Liver (tissue), 9 donors: Measurements from ENCODE around the gene FTO. TPM values are rescaled to one million over a fixed set of nuclear protein-coding genes. Genes with fewer than 3 reads are reported as not detected.

Source experiments
- DNase-seq: peaks from one replicate; pipeline ENCODE4 v3.0.0-alpha.2; 2017; ENCODE audit warnings: low spot score
- H3K27ac ChIP-seq, 2 donors: one replicate each; pipeline ENCODE4 v1.7.0; 2013; ENCODE audit warnings: inconsistent platforms in 2 of 2, low read length in 2 of 2, control low read depth in 1 of 2, low read depth in 1 of 2, mild to moderate bottlenecking in 1 of 2
- H3K27me3 ChIP-seq, 4 donors: one replicate each; pipeline versions ENCODE4 v1.6.1 to v1.7.0; 2013; ENCODE audit warnings: low read length in 3 of 4, inconsistent platforms in 1 of 4, mild to moderate bottlenecking in 1 of 4, moderate library complexity in 1 of 4; ENCODE audit not compliant: control insufficient read depth in 4 of 4, insufficient read depth in 4 of 4
- H3K36me3 ChIP-seq, 4 donors: one replicate each; pipeline versions ENCODE4 v1.6.1 to v1.7.0; 2013; ENCODE audit warnings: low read length in 3 of 4, mild to moderate bottlenecking in 3 of 4, low read depth in 1 of 4, moderate library complexity in 1 of 4; ENCODE audit not compliant: control insufficient read depth in 4 of 4, insufficient read depth in 3 of 4
- H3K4me1 ChIP-seq, 4 donors: one replicate each; pipeline versions ENCODE4 v1.6.1 to v1.7.0; 2013; ENCODE audit warnings: low read length in 3 of 4, mild to moderate bottlenecking in 3 of 4, moderate library complexity in 1 of 4; ENCODE audit not compliant: control insufficient read depth in 4 of 4, insufficient read depth in 4 of 4
- H3K4me3 ChIP-seq, 3 donors: one replicate each; pipeline versions ENCODE4 v1.6.1 to v1.7.0; 2013; ENCODE audit warnings: low read length in 3 of 3, control low read depth in 1 of 3, low read depth in 1 of 3, mild to moderate bottlenecking in 1 of 3
- H3K9ac ChIP-seq, 2 donors: one replicate each; pipeline ENCODE4 v1.7.0; 2013; ENCODE audit warnings: low read length in 2 of 2, mild to moderate bottlenecking in 2 of 2, moderate library complexity in 2 of 2, control low read depth in 1 of 2, low read depth in 1 of 2
- H3K9me3 ChIP-seq, 4 donors: one replicate each; pipeline versions ENCODE4 v1.6.1 to v1.7.0; 2013; ENCODE audit warnings: low read length in 3 of 4; ENCODE audit not compliant: control insufficient read depth in 4 of 4
- EGR1 ChIP-seq, 2 donors: IDR thresholded peaks; 2 replicates each; pipeline ENCODE4 v1.6.1; 2016 to 2018; ENCODE audit warnings: antibody characterized with exemption in 2 of 2, low read depth in 2 of 2
- FOXA1 ChIP-seq: IDR thresholded peaks from 2 replicates; pipeline ENCODE4 v1.6.1; 2016; ENCODE audit warnings: antibody characterized with exemption
- FOXA2 ChIP-seq: IDR thresholded peaks from 2 replicates; pipeline ENCODE4 v1.6.1; 2016; ENCODE audit warnings: antibody characterized with exemption
- GABPA ChIP-seq, 2 donors: IDR thresholded peaks in 1 of 2; conservative IDR thresholded peaks in 1 of 2; 2 replicates each; pipeline ENCODE4 v1.6.1; 2016; ENCODE audit warnings: antibody characterized with exemption in 2 of 2, mild to moderate bottlenecking in 1 of 2, moderate library complexity in 1 of 2
- HNF4A ChIP-seq, 2 donors: conservative IDR thresholded peaks; 2 replicates each; pipeline ENCODE4 v1.6.1; 2016; ENCODE audit warnings: antibody characterized with exemption in 2 of 2, mild to moderate bottlenecking in 2 of 2
- HNF4G ChIP-seq: IDR thresholded peaks from 2 replicates; pipeline ENCODE4 v1.6.1; 2016; ENCODE audit warnings: antibody characterized with exemption
- JUND ChIP-seq, 2 donors: IDR thresholded peaks; 2 replicates each; pipeline ENCODE4 v1.6.1; 2016; ENCODE audit warnings: antibody characterized with exemption in 2 of 2
- NR2F2 ChIP-seq: IDR thresholded peaks from 2 replicates; pipeline ENCODE4 v1.6.1; 2016; ENCODE audit warnings: antibody characterized with exemption
- RAD21 ChIP-seq, 2 donors: IDR thresholded peaks; 2 replicates each; pipeline ENCODE4 v1.6.1; 2016; ENCODE audit warnings: antibody characterized with exemption in 2 of 2, mild to moderate bottlenecking in 2 of 2
- REST ChIP-seq: IDR thresholded peaks from 2 replicates; pipeline ENCODE4 v1.6.1; 2016; ENCODE audit warnings: antibody characterized with exemption, mild to moderate bottlenecking
- RXRA ChIP-seq, 2 donors: IDR thresholded peaks; 2 replicates each; pipeline ENCODE4 v1.6.1; 2017 to 2018; ENCODE audit warnings: antibody characterized with exemption in 2 of 2, mild to moderate bottlenecking in 1 of 2
- SP1 ChIP-seq: IDR thresholded peaks from 2 replicates; pipeline ENCODE4 v1.6.1; 2018; ENCODE audit warnings: antibody characterized with exemption, mild to moderate bottlenecking
- TAF1 ChIP-seq: conservative IDR thresholded peaks from 2 replicates; pipeline ENCODE4 v1.6.1; 2016; ENCODE audit warnings: antibody characterized with exemption, mild to moderate bottlenecking
- YY1 ChIP-seq: IDR thresholded peaks from 2 replicates; pipeline ENCODE4 v1.6.1; 2016; ENCODE audit warnings: antibody characterized with exemption, mild to moderate bottlenecking
- ZBTB33 ChIP-seq: IDR thresholded peaks from 2 replicates; pipeline ENCODE4 v1.6.1; 2016; ENCODE audit warnings: antibody characterized with exemption
- whole genome bisulfite sequencing: extraction: QIAGEN DNeasy Blood & Tissue Kit; methylation state at CpG from one replicate; pipeline ENCODE4 v1.1.7; 2013; 5-methylcytosine and 5-hydroxymethylcytosine counted together
- polyA plus RNA-seq, 2 donors: library from polyadenylated mRNA; stranded (reverse) in 1 of 2; unstranded in 1 of 2; fragments of 200-250 nt in 1 of 2; fragments of >200 nt in 1 of 2; fragmentation: Nextera tagmentation in 1 of 2; extraction: Ambion mirVana in 1 of 2; gene quantifications; one replicate each; pipeline versions ENCODE4 v1.2.1 to v1.2.3, GENCODE V29; 2013 to 2015
- total RNA-seq, 2 donors: library from RNA; depleted of rRNA; stranded (reverse); fragments of >200 nt; gene quantifications; one replicate each; pipeline ENCODE4 v1.2.3, GENCODE V29; 2014
- TF ChIP-seq, protein P1 (sequence below): IDR thresholded peaks from 2 replicates; pipeline ENCODE4 v1.6.1; 2016; ENCODE audit warnings: antibody characterized with exemption
- TF ChIP-seq, protein P2 (sequence below): IDR thresholded peaks from 2 replicates; pipeline ENCODE4 v1.6.1; 2016; ENCODE audit warnings: antibody characterized with exemption
- TF ChIP-seq, protein P3 (sequence below): fragments of 150-350 bp; IDR thresholded peaks from 2 replicates; pipeline ENCODE4 v1.5.1; 2017; ENCODE audit warnings: improper control_type of control experiment, low read depth, low read length; ENCODE audit not compliant: missing input control
- donor health status: healthy.
- donor health status: healthy.
- donor health status: healthy.
- donor health status: healthy.
- donor health status: healthy.

Gene FTO
- total and polyA plus RNA-seq, 4 donors: 12.0 to 54.2 (median 24.6) TPM

- 94% methylated on average over 5 of the region's 5 CpGs for WGBS
- H3K4me1 ChIP-seq: no peaks in the 10 kb centered on the region
- H3K9ac ChIP-seq: no peak overlapping the region
- TF ChIP-seq JUND (IDR thresholded peaks at IDR 0.05): no peak
- TF ChIP-seq RXRA (IDR thresholded peaks at IDR 0.05): no peak
- no peak for TF ChIP-seq FOXA2
- no peak for TF ChIP-seq TAF1
- no peak for TF ChIP-seq HNF4A (conservative IDR thresholded peaks at IDR 0.05)
- TF ChIP-seq EGR1 (IDR thresholded peaks at IDR 0.05; ENCODE audit: low read depth in 2 of 2): no peak
- no peak for TF ChIP-seq YY1
- no peak for TF ChIP-seq HNF4G
- TF ChIP-seq, protein P1, sequence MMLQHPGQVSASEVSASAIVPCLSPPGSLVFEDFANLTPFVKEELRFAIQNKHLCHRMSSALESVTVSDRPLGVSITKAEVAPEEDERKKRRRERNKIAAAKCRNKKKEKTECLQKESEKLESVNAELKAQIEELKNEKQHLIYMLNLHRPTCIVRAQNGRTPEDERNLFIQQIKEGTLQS: no peak
- no peak for TF ChIP-seq GABPA (IDR thresholded peaks at IDR 0.05 in 1 of 2, conservative IDR thresholded peaks at IDR 0.05 in 1 of 2)
- TF ChIP-seq FOXA1: no peak
- no peak for TF ChIP-seq REST
- no peak for TF ChIP-seq RAD21 (IDR thresholded peaks at IDR 0.05)
- TF ChIP-seq, protein P2, sequence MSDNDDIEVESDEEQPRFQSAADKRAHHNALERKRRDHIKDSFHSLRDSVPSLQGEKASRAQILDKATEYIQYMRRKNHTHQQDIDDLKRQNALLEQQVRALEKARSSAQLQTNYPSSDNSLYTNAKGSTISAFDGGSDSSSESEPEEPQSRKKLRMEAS: no peak
- no peak for TF ChIP-seq ZBTB33
- TF ChIP-seq, protein P3, sequence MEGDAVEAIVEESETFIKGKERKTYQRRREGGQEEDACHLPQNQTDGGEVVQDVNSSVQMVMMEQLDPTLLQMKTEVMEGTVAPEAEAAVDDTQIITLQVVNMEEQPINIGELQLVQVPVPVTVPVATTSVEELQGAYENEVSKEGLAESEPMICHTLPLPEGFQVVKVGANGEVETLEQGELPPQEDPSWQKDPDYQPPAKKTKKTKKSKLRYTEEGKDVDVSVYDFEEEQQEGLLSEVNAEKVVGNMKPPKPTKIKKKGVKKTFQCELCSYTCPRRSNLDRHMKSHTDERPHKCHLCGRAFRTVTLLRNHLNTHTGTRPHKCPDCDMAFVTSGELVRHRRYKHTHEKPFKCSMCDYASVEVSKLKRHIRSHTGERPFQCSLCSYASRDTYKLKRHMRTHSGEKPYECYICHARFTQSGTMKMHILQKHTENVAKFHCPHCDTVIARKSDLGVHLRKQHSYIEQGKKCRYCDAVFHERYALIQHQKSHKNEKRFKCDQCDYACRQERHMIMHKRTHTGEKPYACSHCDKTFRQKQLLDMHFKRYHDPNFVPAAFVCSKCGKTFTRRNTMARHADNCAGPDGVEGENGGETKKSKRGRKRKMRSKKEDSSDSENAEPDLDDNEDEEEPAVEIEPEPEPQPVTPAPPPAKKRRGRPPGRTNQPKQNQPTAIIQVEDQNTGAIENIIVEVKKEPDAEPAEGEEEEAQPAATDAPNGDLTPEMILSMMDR: no peak
- TF ChIP-seq SP1: no peak
- TF ChIP-seq NR2F2: no peak
- H3K4me3 ChIP-seq: no peak overlapping the region
- no peaks in the 10 kb centered on the region for H3K27me3 ChIP-seq
- H3K36me3 ChIP-seq: peaks cover 2 to 3% (median 2%) of the 10 kb centered on the region in 4 donors
- no peak overlapping the region for H3K27ac ChIP-seq
- no peaks in the 10 kb centered on the region for H3K9me3 ChIP-seq
- no peak for DNase-seq
These were observed 172.9 kb downstream of the FTO start for GRCh38 chr16:53876811-53877210.
